Activated naive CD8-positive, alpha-beta T cell treated with anti-CD3 and anti-CD28 coated beads, Interleukin-2, amount 50 U/mL, for 16 hours (primary cell): ENCODE results near the gene SLC9A9.

Source experiments
- DNase-seq: peaks from one replicate; pipeline ENCODE4 v3.0.0-alpha.2; 2020; ENCODE audit warnings: low read depth, low spot score

The SLC9A9 gene

GRCh38 chr3:143326983-143327778 lies 521.1 kb downstream of the SLC9A9 start:
- DNase-seq, result no peak

GRCh38 chr3:143321058-143321769 lies 527.1 kb downstream of the SLC9A9 start:
- DNase-seq, result no peak

- DNase-seq, result no peak
These were observed 532.5 kb downstream of the SLC9A9 start for GRCh38 chr3:143315766-143316165.

- DNase-seq, result no peak
These were observed 533.8 kb downstream of the SLC9A9 start for GRCh38 chr3:143314251-143315093.

- DNase-seq, result no peak
These were observed 534.4 kb downstream of the SLC9A9 start for GRCh38 chr3:143313893-143314188.

- no peak for DNase-seq
These were observed 535.0 kb downstream of the SLC9A9 start for GRCh38 chr3:143313025-143313892.

GRCh38 chr3:143311096-143311495 lies 537.2 kb downstream of the SLC9A9 start:
- no peak for DNase-seq

GRCh38 chr3:143309705-143310104 lies 538.6 kb downstream of the SLC9A9 start:
- no peak for DNase-seq

GRCh38 chr3:143307613-143308183 lies 540.6 kb downstream of the SLC9A9 start:
- DNase-seq, result no peak

GRCh38 chr3:143306407-143306806 lies 541.9 kb downstream of the SLC9A9 start:
- DNase-seq, result no peak

- no peak for DNase-seq
These were observed 545.6 kb downstream of the SLC9A9 start for GRCh38 chr3:143302638-143303171.

GRCh38 chr3:143301031-143301901 lies 547.0 kb downstream of the SLC9A9 start:
- DNase-seq, result no peak

GRCh38 chr3:143298886-143299535 lies 549.3 kb downstream of the SLC9A9 start:
- no peak for DNase-seq

- DNase-seq, result no peak
These were observed 549.9 kb downstream of the SLC9A9 start for GRCh38 chr3:143298380-143298779.

GRCh38 chr3:143295201-143296080 lies 552.8 kb downstream of the SLC9A9 start:
- DNase-seq, result no peak

GRCh38 chr3:143294188-143294587 lies 554.1 kb downstream of the SLC9A9 start:
- no peak for DNase-seq

- no peak for DNase-seq
These were observed 556.3 kb downstream of the SLC9A9 start for GRCh38 chr3:143291836-143292447.

- DNase-seq, result no peak
These were observed 559.3 kb downstream of the SLC9A9 start for GRCh38 chr3:143288944-143289343.
